Brain microvascular endothelial cell (primary cell): ENCODE measurements around the gene SCAANT1.

Source experiments
- DNase-seq: peaks from one replicate; pipeline ENCODE4 v3.0.0-alpha.2; 2020
- H3K27ac ChIP-seq: fragments of 250-450 bp; sonication (Bioruptor Pico); 2 replicates; pipeline ENCODE4 v1.5.1; 2020; ENCODE audit warnings: mild to moderate bottlenecking, moderate library complexity
- H3K27me3 ChIP-seq: fragments of 250-450 bp; sonication (Bioruptor Pico); replicated peaks from 2 replicates; pipeline ENCODE4 v1.5.1; 2020; ENCODE audit warnings: mild to moderate bottlenecking
- H3K36me3 ChIP-seq: fragments of 250-450 bp; sonication (Bioruptor Pico); replicated peaks from 2 replicates; pipeline ENCODE4 v1.5.1; 2020; ENCODE audit warnings: mild to moderate bottlenecking
- H3K4me3 ChIP-seq: 2 replicates; pipeline ENCODE4 v1.5.1; 2011; ENCODE audit warnings: low read depth, mild to moderate bottlenecking, control low read depth, low read length, moderate library complexity
- in situ Hi-C: cut with HindIII; loops from 2 replicates; pipeline ENCODE4 v1.10.0; 2017; ENCODE audit warnings: low sequenced_read_pairs, low pct_ligation_motif_present
- TF ChIP-seq, protein P1 (sequence below): IDR thresholded peaks from 2 replicates; pipeline ENCODE4 v1.5.1; 2011; ENCODE audit warnings: low read depth, mild to moderate bottlenecking, moderate library complexity, low read length, control low read depth, inconsistent platforms; ENCODE audit errors: missing control alignments

Gene SCAANT1

DNA sequence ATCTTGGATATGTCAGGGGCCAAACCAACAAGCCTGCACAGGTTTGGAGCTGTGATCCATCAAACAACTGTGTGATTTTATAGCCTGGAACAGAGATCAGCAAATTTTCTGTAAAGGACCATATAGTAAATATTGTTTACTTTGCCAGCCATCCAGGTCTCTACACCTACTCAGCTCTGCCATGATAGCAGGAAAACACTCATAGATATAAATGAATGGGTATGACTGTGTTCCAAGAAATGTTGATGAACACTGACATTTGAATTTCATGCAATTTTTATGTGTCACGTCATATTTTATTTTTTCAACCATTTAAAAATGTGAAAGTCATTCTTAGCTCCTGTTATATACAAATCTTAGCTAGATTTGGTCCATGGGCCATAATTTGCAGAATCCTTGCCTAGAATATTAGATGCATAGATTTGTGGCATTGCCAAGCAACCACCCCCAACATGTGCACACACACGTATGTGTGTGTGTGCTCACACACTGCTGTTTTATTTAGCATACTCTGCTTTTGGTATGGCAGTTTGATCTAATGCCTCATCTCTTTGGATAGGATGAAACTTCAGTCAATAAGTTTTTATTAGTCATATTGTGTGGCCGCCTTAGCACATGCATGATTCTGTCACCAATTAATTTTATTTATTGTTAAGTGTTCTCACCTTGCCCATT lies 42.1 kb downstream of the SCAANT1 start:
- no peak for DNase-seq
- no peak overlapping the region for H3K4me3 ChIP-seq
- H3K36me3 ChIP-seq, result no peaks in the 10 kb centered on the region
- TF ChIP-seq, protein P1, sequence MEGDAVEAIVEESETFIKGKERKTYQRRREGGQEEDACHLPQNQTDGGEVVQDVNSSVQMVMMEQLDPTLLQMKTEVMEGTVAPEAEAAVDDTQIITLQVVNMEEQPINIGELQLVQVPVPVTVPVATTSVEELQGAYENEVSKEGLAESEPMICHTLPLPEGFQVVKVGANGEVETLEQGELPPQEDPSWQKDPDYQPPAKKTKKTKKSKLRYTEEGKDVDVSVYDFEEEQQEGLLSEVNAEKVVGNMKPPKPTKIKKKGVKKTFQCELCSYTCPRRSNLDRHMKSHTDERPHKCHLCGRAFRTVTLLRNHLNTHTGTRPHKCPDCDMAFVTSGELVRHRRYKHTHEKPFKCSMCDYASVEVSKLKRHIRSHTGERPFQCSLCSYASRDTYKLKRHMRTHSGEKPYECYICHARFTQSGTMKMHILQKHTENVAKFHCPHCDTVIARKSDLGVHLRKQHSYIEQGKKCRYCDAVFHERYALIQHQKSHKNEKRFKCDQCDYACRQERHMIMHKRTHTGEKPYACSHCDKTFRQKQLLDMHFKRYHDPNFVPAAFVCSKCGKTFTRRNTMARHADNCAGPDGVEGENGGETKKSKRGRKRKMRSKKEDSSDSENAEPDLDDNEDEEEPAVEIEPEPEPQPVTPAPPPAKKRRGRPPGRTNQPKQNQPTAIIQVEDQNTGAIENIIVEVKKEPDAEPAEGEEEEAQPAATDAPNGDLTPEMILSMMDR, result no peak
- H3K27me3 ChIP-seq, result no peaks in the 10 kb centered on the region
- in situ Hi-C loops, result no loop called here
- H3K27ac ChIP-seq, result no peak overlapping the region

DNA sequence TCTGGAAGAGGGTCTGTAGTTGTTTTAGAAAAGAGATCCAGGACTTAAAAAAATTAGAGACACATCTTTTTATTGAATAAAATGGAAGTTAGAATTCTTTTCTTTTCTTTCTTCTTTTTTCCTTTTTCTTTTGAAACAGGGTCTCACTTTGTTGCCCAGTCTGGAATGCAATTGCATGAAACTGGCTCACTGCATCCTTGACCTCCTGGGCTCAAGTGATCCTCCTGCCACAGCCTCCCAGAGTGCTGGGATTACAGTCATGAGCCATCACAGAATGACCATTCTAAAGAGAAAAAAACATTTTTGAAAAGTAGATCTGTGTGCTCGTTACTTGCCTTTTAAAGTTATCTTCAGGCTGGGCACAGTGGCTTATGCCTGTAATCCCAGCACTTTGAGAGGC lies 45.0 kb downstream of the SCAANT1 start:
- no peaks in the 10 kb centered on the region for H3K36me3 ChIP-seq
- no peak for DNase-seq
- no peak overlapping the region for H3K4me3 ChIP-seq
- no peak overlapping the region for H3K27ac ChIP-seq
- H3K27me3 ChIP-seq, result no peaks in the 10 kb centered on the region
- TF ChIP-seq, protein P1, result no peak
- in situ Hi-C loops, result no loop called here

DNA sequence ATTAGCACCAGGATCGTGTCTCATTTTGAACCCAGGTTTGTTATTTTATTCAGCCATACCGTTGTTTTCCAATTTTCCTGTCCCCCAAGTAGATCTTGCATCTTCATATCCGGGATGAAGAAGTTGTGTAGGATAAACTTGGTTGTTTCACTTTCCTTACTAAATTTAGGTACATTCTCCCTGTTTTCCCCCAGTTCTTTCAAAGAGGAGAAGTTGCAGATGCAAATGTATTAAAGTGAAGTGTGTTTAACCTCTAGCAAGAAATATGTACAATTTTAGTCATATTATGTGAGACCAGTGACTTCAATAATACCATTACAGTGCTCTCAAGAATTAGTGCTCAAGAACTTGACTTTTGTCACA lies 47.2 kb downstream of the SCAANT1 start:
- peak overlapping the region; percentile 70 for H3K4me3 ChIP-seq
- DNase-seq, result no peak

DNA sequence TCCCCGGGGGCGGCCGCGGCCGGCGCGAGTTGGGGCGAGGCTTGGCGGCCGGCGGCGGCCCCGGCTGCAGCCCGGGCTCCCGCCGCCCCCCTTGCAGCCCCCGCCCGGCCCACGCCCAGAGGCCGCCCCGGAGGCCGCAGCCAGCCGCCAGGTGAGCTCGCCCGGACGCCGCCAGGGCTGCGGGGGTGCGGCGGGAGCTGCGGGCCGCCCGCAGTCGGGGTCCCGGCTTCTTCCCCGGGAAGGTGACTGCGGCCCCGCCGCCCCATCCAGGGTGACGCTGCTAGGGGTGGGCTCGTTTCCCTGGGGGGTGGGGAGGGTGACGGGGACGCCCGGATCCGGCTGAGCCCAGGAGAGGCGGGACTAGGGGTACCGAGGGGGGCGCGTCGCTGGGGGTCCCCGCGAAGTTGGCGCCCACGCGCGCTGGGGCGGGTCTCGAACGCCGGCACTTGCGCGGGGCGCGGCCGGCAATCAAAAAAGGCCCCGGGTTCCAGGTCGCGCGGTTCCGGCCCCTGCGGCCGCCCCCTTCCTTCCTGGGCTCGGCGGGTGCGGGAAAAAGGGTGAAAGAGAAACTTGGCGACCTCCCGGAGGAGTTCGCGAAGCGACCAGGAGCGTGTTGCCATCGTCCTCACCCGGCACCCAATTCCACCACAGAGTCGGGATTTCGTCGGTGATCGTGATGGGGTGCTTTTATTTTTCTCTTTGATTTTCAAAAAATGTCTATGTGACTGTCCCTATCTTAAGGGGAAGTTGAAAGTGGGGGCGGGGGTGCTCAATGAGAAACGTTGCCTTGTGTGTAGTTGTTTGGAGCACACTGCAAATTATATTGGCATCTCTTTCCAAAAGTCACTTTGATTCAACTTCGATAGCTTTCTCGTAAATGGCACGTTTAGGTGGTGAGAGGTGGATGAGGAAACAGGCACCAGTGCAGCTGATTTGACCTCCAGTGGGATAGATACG lies 47.9 kb downstream of the SCAANT1 start:
- Histone ChIP-seq H3K4me3 (peak overlapping the region; percentile 70), H3K27ac (peak overlapping the region; percentile 78), H3K27me3 (no peaks in the 10 kb centered on the region), H3K36me3 (no peaks in the 10 kb centered on the region)
- TF ChIP-seq, protein P1, result no peak
- in situ Hi-C loops, result no loop called here
- DNase-seq, result no peak

More for the DNA sequence above, 47.2 kb downstream of the SCAANT1 start:
- H3K36me3 ChIP-seq, result no peaks in the 10 kb centered on the region
- in situ Hi-C loops, result no loop called here
- no peak overlapping the region for H3K27ac ChIP-seq
- no peaks in the 10 kb centered on the region for H3K27me3 ChIP-seq
- TF ChIP-seq, protein P1, result no peak

DNA sequence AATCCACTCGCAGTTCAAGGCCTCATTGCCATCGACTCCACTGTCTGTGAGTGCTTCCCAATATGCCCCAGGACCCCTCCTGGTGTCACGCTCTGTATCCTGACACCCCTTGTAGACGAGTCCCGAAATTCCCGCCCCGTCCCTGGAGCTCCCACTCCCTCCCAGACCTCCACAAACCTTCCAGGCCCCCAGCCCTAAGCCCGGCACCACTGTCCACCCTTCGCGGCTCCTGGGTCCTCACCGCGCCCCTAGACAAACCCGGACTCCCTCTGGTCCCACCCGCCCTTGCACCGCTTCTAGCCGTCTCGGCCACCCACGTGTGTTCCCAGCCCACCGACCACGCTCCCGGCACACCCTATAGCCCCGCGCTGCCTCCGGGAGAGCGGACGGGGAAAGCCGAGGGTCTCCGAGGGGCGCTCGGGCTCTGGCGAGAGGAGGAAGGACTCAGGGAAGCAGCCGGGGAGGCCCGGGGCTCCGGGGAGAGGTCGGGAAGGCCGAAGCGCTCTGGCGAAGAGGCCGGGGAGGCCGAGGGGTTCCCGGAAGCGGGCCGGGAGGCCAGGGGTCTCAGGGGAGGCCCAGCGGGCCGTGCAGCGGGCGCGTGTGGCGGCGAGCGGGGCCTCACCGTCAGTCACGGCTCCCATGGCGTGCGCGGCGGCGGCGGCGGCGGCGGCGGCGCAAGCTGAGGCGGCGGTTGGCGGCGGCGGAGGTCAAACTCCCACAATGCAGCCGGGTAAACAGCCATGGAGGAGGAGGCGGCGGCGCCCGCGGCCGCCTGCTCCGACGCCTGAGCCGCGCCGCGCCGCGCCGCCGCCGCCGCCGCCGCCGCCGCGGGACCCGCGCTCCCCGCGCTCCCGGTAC lies 48.8 kb downstream of the SCAANT1 start, which contains the start of the genes ATXN7 and THOC7:
ATXN7 (plus strand) TSS at position 718 of the 858 bp plus-strand sequence. CDS start 48,732 bp downstream, outside the sequence.
THOC7 (minus strand) TSS at position 656 of the 858 bp plus-strand sequence; CDS start at position 641, 15 bp downstream.
- in situ Hi-C loops, result no loop called here
- peak; percentile 52 for DNase-seq
- Histone ChIP-seq H3K36me3 (no peaks in the 10 kb centered on the region), H3K27me3 (no peaks in the 10 kb centered on the region), H3K27ac (peak within 1 kb of the TSS; percentile 78), H3K4me3 (peak within 1 kb of the TSS; percentile 89)
- TF ChIP-seq, protein P1, result no peak
